BJ (cell line): ENCODE measurements around the gene PDZRN3. TPM values are rescaled to one million over a fixed set of nuclear protein-coding genes. Genes with fewer than 3 reads are reported as not detected.
A peak's percentile ranks its signal among the peaks of the same experiment; 100 is the strongest.

Experiments
- CTCF ChIA-PET: fragments of 350-600 bp; formaldehyde crosslinking; extraction: SDS; loops from one replicate; lab custom pipeline; 2021; ENCODE audit warnings: antibody characterized with exemption, inconsistent platforms; lab: Yijun Ruan, JAX
- POLR2A ChIA-PET: fragments of 300-600 bp; sonication (Branson Sonifier 250); formaldehyde crosslinking; extraction: SDS; loops from one replicate; lab custom pipeline; 2021; ENCODE audit warnings: antibody characterized with exemption; lab: Charles Lee
- DNase-seq: peaks from one replicate; pipeline ENCODE4 v3.0.0-alpha.2; 2011; ENCODE audit warnings: low read depth
- H3K27me3 ChIP-seq: 2 replicates; pipeline ENCODE4 v1.6.0; 2011; ENCODE audit warnings: low read length; ENCODE audit not compliant: control insufficient read depth, insufficient read depth
- H3K36me3 ChIP-seq: 2 replicates; pipeline ENCODE4 v1.5.1; 2011; ENCODE audit warnings: low read length; ENCODE audit not compliant: control insufficient read depth, insufficient read depth
- H3K4me3 ChIP-seq: 2 replicates; pipeline ENCODE4 v1.5.1; 2011; ENCODE audit warnings: low read depth, mild to moderate bottlenecking, control low read depth, low read length
- polyA plus RNA-seq: library from polyadenylated mRNA; depleted of rRNA; stranded (reverse); fragments of >200 nt; gene quantifications from 2 replicates; pipeline ENCODE4 v1.2.3, GENCODE V29; 2011
- TF ChIP-seq, protein P1 (sequence below): IDR thresholded peaks from 2 replicates; pipeline ENCODE4 v1.5.1; 2011; ENCODE audit warnings: low read depth, mild to moderate bottlenecking, control low read depth, inconsistent platforms, low read length, moderate library complexity; ENCODE audit not compliant: insufficient read depth

PDZRN3 gene
- polyA plus RNA-seq, 1 experiment, result 4.9 TPM

DNA sequence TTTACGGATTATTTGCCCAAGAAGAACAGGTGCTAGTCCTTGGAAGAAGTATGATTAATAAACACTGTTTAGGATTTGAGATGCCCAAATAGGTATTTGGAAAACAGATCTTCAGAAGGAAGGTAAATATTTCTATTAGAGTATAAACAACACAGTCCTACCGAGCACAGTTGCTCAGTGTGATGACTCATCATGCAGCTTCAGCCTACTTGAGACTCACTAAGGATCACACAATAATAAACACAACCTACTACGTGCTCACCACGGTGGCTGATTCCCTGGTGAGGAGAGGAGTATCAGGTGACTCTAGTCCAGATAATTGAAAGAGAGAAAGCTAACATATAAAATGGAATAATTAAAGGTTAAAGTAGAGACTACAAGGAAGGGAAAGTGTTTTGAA lies 72.0 kb downstream of the PDZRN3 start:
- POLR2A ChIA-PET, result no interaction called here
- H3K4me3 ChIP-seq, result no peak overlapping the region
- H3K36me3 ChIP-seq, result no peaks in the 10 kb centered on the region
- CTCF ChIA-PET, result interaction anchor here (0.6 kb wide), 1 partner anchor 23 kb away, joined by 3 read pairs; no protein-coding TSS in a partner anchor
- DNase-seq, result no peak
- no peaks in the 10 kb centered on the region for H3K27me3 ChIP-seq
- TF ChIP-seq, protein P1, sequence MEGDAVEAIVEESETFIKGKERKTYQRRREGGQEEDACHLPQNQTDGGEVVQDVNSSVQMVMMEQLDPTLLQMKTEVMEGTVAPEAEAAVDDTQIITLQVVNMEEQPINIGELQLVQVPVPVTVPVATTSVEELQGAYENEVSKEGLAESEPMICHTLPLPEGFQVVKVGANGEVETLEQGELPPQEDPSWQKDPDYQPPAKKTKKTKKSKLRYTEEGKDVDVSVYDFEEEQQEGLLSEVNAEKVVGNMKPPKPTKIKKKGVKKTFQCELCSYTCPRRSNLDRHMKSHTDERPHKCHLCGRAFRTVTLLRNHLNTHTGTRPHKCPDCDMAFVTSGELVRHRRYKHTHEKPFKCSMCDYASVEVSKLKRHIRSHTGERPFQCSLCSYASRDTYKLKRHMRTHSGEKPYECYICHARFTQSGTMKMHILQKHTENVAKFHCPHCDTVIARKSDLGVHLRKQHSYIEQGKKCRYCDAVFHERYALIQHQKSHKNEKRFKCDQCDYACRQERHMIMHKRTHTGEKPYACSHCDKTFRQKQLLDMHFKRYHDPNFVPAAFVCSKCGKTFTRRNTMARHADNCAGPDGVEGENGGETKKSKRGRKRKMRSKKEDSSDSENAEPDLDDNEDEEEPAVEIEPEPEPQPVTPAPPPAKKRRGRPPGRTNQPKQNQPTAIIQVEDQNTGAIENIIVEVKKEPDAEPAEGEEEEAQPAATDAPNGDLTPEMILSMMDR, result no peak

DNA sequence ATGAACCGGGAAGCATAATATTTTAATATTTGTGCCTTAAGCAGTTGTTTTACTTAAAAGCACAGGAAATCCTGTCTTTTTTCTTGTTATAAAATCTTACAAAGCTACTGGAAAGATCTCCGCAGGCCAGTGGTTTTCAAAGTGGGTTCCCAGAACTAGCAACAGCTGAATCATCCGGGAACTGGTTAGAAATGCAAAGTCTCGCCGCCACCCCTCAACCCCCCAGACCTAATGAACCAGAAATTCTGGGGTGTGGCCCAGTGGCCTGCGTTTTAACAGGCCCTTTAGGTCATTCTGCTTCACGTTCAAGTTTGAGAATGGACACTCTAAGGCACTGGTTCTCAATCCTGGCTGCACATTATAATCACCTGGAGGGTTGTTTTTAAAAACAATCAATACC lies 74.7 kb downstream of the PDZRN3 start:
- ChIA-PET CTCF (no interaction called here), POLR2A (no interaction called here)
- Histone ChIP-seq H3K36me3 (no peaks in the 10 kb centered on the region), H3K27me3 (no peaks in the 10 kb centered on the region), H3K4me3 (no peak overlapping the region)
- TF ChIP-seq, protein P1, result no peak
- DNase-seq, result no peak

DNA sequence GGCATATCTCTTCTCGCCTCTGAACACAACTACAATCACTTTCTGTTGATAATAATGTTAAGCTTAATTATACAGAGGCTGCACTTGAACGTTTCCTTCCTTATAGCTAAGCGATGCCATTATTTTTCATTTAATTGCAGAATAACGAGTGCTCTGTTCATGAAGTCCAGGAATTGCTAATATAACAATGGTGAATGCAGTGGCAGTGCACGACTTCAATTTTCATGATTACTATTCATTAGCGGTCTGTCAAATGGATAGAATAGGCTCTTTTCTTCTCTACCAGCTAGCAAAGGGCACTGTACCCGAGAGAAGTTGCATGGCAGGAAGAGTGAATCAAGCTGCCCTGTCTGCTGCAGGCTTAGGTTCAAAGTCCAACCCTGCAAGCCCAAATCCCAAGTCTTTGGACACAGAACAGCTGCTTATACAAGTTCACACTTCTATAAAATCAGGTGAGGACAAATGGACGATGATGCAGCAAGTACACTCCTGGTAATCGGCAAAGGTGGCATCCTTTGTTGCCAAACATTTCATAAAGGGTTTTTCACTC lies 75.6 kb downstream of the PDZRN3 start:
- Histone ChIP-seq H3K4me3 (no peak overlapping the region), H3K27me3 (no peaks in the 10 kb centered on the region), H3K36me3 (no peaks in the 10 kb centered on the region)
- TF ChIP-seq, protein P1, result no peak
- ChIA-PET POLR2A (interaction anchor here (0.6 kb wide), 1 partner anchor 170 kb away, joined by 3 read pairs; no protein-coding TSS in a partner anchor), CTCF (interaction anchor here (0.8 to 3.7 kb wide), 5 partner anchors 13 to 299 kb away, joined by 3 to 18 read pairs (median 4); no protein-coding TSS in a partner anchor)
- no peak for DNase-seq

DNA sequence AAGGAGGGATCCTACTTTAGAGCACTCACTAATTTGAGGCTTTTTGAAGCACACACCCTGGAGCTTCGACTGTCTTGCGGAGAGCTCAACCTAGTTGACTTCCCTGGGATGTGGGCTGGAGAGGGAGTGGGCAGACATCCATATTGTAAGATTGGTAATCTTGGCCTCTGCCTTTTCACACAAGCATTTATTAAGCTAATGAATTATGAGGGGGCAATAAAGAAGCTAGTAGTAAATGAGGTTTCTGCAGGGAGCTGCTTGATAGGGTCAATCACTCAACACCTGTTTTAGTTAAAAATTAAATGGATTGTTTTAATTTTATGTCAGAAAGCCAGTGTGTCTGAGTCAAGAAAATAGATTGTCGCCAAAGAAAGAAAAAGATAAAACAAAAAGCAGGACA lies 76.3 kb downstream of the PDZRN3 start:
- TF ChIP-seq, protein P1, result no peak
- ChIA-PET CTCF (interaction anchor here (0.7 to 3.7 kb wide), 7 partner anchors 13 to 300 kb away, joined by 3 to 18 read pairs (median 4); no protein-coding TSS in a partner anchor), POLR2A (interaction anchor here (1.6 kb wide), 1 partner anchor 8 kb away, joined by 9 read pairs; no protein-coding TSS in a partner anchor)
- Histone ChIP-seq H3K27me3 (no peaks in the 10 kb centered on the region), H3K4me3 (no peak overlapping the region), H3K36me3 (no peaks in the 10 kb centered on the region)
- no peak for DNase-seq

DNA sequence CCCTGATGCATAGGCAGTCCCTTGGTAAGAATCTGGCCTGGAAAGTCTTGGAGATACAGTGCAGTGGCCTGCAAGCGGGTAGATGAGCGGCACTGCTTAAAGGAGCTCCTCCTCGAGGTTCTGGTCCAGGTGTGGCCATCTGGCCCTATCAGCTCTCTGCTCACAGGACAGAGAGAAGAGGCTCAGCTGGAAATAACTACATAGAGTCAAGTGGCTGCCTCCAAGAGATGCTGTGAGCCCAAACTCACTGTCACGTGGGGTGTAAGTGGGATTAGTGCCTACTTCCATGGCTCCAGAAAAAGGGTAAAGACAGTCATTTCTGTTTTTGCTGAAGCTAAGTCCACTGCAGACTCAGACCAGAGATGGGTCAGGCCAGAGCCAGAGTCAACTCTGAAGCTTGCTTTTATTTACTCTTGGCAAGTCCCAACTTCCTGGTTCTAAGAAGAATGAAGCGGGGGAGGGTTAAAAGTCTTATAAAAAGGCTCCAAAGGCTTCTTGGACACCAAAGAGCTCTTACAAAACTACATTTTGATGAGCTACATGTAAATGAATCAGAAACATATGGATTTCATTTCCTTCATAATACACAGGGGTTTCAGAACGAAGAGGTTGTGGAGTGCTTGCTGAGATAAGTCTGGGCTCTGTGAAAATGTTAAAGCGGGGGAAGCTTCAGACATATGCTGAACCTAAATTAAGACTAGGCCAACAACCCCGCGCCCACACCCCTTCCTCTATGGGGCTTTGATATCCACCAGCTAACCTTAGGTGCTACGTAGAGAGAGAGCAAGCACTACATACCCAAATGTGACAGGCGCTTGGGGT lies 77.1 kb downstream of the PDZRN3 start:
- DNase-seq, result peak; percentile 94
- ChIA-PET CTCF (interaction anchor here (0.6 to 3.7 kb wide), 12 partner anchors 14 to 301 kb away, joined by 3 to 18 read pairs (median 4); no protein-coding TSS in a partner anchor), POLR2A (interaction anchor here (0.6 to 1.6 kb wide), 5 partner anchors 9 to 1056 kb away, joined by 3 to 9 read pairs (median 4); no protein-coding TSS in a partner anchor)
- TF ChIP-seq, protein P1, result no peak
- Histone ChIP-seq H3K4me3 (no peak overlapping the region), H3K36me3 (no peaks in the 10 kb centered on the region), H3K27me3 (no peaks in the 10 kb centered on the region)
